NK-92 (cell line): ENCODE results near the gene EFCC1.

Experiments used
- DNase-seq: peaks from one replicate; lab custom pipeline; 2025; ENCODE audit not compliant: unreplicated experiment; lab: John Stamatoyannopoulos, UW

EFCC1 gene

DNA sequence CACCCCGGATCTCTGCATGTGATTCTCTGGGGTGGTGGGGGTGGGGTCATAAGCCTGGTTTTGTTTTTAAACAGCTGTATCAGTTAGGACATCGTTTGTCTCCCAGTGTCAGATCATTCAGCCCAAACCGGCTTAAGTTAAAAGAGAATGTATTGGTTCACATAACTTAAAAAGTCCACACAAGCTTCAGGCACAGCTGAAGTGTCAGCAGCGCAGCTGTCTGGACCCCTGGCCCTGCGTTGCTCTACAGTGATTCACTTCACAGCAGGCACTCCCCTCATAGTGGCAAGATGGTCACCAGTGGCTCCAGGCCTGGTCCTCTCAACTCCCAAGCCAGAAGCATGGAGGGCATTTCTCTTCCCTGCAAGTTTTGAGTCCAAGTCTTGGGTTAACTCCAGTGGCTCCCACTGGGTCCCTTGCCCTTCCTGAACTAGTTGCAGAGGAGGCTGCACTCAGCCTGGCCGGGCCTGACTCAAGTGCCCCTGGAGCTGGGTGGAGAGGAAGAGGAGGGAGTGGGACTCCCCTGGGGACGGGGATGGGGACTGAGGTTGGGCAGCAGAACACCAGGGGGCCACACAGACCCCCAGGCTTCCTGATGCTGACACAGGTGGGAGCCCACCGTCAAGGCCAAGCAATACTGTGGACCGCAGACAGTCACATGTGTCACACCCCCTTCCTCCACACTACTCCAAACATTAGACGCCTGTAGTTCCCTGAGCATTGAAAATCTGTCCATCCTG lies 30.5 kb downstream of the EFCC1 start:
- DNase-seq: no peak

DNA sequence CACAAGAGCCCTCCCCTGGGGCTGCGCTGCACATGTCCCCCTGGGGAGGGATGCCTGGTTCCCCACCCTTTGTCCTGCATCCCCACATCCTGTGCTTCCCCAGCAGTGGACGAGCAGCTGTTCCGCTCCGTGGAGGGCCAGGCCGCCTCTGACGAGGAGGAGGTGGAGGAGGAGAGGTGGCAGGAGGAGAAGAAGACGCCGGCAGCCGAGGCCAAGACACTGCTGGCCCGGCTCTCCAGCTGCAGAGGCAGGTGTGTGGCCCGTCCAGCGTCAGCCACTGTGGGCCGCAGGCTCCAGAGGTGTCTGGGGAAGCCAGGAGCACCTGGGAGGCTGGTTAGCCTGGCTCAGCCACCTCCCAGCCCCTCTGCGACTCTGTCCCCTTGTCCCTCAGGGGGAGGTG lies 31.6 kb downstream of the EFCC1 start:
- DNase-seq: no peak

DNA sequence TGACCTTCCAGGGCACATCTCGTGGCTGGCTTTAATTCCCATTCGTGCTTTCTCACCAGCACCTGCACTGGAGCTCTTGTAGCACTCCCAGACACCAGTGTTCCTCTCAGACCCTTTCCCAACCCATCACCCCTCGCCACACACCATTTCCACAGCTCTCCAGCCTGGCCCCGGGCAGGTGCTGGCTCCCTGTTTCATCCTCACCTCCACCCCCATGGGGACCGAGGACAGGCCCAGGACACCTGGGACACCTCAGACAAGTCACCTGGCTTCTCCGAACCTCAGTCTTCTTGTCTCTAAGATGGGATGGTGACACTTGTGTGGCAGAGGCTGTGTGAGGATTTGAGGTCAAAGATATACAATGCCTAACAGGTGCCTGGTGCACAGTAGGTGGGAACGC lies 32.0 kb downstream of the EFCC1 start:
- no peak for DNase-seq

DNA sequence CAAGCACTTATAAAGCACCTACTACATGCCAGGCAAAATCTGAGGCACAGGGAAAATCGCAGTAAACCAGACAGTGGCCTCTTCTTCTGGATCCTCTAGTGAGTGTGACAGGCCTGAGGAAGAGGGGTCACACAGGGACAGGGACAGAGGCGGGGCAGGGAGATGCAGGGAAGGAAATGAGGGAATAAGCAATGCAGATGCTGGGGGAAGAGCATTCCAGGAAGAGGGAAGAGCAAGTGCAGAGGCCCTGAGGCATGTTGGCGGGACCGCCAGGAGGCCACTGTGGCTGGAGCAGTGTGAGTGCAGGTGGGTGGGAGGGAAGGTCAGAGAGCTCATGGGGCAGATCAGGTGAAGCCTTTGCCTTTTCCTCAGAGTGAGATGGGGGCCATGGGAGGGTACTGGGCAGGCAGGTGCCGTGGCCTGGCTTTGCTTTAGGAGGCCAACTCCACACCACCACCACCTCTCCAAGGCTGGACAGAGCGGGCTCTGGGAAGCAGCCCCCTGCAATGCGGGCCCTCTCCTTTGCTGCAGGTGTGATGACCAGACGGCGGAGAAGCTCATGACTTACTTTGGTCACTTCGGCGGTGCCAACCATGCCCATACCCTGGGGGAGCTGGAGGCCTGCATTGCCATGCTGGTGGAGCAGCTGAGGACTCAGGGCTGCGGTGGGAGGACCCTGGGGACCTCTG lies 32.7 kb downstream of the EFCC1 start:
- no peak for DNase-seq

DNA sequence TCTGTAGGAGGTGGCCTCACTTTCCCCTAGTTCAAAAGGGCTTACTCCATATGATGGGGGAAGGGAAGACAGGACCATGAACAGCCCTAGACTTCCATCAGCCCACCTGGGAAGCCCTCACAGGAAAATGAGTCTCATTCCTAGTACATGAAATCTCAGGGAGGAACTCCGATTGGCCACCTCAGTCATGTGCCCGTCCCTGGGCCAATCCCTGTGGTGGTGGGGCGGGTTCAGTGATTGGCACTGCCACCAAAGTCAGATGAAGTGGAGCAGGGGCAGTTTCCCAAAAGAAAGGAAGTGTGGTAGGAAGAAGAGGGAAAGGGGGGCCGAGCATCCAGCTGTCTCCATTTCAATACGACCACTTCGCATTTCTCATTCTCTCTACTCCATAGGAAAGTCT lies 33.5 kb downstream of the EFCC1 start:
- DNase-seq: no peak

DNA sequence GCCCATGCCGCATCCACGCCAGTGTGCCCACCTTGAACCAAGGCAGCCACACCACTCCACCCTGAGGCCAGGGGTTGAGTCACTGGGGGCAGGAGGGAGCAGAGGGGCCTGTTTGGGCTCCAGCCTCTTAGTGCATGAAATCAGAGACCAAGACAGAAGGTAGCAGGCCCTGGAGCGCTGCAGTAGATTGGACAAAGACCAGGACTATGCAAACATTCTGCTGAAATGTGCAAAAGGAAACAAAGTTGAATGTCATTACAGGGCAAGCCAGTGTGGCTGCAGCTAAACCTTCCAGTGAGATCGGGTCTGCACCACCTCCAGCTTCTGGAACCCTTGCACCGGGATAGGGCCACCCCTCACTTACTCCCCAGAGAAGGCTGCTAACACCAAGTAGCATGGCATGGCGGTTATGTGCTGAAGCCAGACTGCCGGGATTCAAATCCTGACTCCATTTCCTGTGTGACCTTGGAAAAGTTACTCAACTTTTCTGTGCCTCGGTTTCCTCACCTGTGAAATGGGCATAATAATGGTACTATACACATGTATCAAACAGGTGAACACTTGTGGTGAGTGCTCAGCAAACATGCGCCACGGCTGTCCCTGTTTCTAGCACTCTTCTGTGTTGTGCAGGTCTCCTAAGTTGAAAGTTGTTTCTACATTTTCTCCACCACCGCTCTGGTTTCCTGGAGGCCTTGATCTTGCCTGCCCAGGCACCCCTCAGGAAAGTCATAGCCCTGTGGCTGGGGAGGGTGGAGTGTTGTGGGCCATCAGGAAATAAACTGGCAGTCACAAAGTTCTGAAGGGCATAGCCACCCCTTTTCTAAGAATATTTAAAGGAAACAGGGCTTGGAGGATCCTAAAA lies 34.5 kb downstream of the EFCC1 start:
- no peak for DNase-seq

DNA sequence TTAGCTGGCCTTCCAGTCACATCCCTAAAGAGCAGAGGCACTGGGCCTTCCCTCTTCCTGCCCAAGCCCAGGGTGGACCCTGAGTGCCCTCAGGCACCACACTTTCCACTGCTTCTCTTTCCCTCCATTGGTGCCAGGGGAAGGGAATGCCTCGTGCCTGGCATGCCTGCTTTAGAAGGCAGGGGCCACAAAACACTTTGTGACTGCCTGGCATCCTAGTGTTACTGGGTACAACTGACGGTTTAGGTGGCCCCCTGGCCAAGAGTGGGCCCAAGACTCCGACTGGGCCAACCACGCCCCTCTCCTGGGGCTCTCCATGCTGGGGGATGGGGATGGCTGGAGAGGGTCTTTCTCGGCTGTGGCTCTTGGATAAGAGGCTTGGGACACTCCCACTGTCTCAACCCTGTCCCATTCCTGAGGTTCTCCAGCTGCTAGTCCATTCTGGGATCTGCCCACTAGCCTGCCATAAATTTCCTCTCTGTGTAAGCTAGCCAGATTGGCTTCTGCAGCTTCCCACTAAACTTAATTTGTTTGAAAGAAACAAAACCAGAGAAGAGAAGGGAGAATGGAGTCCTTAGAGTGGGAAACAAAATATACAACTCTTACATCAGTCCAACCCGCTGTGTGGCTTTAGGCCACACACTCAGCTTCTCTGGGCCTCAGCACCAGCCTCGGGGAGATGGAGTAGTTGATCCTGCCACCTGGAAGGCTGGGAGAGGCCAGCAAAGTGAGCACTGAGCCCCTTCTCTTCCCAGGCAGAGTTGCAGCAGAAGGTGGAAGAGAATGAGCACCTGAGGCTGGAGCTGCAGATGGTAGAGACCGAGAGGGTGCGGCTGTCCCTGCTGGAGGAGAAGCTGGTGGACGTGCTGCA lies 35.4 kb downstream of the EFCC1 start:
- no peak for DNase-seq

DNA sequence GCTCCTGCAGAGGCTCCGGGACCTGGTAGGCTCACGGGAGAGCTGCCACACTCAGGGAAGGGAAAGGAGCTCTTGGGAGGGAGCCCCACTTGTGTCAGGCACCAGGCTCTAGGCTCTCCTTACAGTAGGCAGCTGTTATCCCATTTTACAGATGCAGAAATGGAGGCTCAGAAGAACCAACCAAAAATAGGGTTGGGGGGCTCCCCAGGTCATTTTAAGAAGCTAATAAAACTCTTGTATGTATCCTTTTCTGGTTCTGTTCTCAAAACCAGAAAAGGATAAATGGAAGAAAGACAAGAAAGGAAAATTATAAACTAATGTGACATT lies 36.0 kb downstream of the EFCC1 start:
- DNase-seq: no peak

DNA sequence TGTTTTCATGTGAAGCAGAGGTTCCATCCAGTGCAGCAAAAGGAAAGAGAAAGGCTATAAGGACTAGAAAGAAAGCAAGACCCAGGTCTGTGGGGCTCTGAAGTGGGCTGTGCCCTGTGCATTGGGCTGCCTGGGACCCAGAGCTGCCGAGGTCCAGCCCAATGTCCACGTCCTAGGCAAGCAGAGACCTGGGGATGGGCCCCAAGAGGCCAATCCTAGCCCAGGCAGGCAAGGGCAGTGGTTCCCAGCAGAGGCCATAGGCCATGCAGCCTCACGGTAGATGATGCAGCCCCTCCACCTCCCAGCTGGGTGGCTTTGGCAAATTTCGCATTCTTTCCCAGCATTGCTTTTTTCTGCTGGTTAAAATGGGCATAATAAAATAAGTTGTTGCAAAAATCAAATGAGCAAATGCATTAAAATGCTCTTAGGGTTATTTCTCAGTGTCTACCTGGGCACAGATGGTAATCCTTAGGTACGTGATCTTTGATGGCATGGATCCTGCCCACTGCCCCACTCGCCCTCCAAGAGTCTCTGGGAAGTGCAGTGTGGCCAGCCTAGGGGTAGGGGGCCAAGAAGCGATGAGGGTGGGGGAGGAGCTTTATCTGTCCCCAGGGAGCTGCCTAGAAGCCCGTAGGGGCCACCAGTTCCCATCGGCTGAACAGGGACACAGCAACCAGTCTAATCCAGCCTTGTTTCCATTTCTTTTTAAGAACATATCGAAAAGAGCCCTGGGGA lies 37.2 kb downstream of the EFCC1 start:
- no peak for DNase-seq

DNA sequence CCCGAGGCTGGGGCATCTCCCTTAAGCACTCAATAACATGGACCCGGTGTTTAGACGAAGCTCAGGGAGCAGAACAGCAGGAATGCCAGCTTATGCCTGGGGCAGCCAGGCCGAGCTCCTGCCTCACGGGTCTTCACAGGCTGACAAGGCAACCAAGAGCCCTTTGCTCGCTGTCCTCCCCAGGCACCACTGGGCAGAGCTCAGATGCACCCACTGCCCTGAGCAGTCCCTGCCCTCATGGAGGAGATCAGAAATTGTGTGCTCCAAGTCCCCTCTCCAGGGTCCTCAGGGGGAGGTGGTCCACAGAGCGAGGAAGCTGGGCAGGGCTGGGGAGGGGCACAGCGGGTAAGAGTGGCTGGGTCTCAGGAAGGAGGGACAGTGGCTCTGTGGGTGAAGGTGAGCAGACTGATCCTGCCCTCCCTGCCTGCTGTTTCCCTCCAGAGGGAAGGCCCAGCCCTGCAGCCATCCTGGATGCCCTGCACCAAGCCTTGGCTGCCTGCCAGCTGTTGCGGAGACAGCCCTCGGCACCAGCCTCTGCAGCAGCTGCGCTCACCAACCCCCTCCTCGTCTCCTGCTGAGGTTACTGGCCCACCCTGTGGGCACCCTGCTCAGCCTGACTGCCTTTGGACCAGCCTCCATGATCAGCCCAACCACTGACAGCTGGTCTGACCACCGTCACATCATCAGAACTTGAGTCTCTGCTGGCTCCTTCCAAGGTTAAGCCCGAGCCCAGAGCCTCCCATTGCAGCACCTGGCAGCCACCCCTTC lies 38.4 kb downstream of the EFCC1 start:
- DNase-seq: no peak

DNA sequence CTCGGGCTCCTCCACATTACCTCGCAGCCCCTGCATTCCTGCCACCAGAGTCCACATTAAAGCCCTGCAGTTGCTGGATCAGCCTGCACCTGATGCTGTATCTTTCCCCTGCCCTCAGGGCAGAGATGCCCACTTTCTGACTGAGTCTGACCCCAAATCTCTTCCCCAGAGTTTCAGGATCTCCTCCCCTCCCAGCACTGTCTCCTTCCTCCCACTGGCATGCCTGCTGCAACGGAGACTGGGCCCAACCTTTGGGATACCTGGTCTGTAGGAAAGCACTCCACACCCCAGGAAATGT lies 38.9 kb downstream of the EFCC1 start:
- DNase-seq: no peak

DNA sequence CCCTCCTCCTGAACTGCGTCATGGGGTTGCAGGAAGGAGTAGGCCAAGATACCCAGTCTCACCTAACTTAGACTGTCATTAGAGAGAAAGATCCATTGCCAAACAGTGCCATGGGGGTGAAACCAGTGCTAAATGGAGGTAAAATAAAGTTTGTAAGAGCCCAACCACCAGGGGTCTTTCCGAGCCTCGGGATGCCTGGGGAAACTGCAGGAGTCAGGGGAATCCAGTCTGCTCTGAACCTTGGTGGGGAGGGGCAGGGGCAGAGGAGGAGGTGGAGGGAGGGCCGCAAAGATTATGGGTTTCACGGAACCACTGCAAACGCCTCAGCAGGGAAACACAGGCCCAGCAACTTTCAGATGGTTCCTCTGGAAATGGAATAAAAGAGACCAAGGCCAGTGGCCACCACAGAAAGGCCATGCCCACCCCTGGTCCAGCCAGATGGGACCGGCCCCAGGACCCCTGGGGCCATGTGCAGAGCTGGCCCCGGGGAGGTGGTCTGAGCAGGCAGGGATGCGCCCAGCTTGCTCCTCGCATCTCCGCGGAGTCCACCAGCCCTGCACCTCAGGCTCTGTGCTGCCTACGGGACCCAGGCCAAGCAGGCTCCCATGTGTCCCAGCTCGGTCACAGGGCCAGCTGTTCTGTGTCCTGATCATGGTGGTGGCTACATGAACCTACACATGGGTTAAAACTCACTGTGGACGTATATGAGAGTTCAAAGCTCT lies 39.6 kb downstream of the EFCC1 start:
- no peak for DNase-seq

DNA sequence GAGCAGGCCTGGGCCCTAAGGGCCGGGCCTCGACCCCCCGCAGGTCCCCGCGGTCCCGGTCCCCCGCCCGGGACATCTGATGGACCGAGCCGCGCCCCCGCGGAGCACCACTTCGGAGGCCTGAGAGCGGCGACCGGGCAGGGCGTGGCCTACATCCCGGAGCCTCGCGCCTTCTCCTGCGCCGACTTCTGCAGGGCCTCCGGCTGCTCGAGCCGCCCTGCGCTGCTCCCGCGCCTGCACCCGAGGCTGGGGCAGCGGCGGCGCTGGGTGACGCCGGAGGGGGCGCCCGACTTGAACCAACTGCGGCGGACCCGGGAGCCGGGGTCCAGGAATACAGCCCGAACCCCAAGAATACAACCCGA lies 44.6 kb downstream of the EFCC1 start:
- no peak for DNase-seq

DNA sequence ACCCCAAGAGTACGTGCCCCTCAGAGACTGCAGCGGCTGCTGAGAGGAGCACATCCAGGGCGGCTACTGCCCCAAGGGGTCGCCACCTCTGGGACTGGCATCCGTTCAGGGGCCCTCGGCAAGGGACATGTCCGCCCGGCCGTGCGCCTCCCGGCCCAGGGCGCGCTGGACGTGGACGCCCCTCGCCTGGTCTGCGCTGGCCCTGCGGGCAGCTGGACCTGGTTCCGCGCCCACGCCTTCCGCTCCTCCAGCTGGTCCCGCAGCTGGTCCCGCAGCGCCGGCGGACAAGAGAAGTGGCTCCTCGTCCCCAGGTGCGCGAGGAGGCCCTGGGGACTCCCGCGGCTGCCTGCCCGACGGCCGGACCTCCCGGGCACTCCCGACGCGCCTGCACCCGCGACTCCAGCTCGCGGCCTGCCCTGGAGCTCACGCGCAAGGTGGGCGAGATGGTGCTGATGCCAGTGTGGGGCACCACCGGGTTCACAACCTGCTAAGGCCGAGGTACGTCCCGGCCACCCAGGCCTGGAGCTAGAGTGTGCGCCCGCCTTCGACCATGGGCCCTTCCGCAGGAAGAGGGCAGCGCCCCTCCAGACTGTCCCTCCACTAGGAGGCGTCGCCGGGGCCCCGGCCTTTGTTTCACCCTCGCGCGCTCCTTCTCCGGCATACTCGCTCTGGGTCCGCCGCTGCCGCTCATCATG lies 45.1 kb downstream of the EFCC1 start:
- no peak for DNase-seq

DNA sequence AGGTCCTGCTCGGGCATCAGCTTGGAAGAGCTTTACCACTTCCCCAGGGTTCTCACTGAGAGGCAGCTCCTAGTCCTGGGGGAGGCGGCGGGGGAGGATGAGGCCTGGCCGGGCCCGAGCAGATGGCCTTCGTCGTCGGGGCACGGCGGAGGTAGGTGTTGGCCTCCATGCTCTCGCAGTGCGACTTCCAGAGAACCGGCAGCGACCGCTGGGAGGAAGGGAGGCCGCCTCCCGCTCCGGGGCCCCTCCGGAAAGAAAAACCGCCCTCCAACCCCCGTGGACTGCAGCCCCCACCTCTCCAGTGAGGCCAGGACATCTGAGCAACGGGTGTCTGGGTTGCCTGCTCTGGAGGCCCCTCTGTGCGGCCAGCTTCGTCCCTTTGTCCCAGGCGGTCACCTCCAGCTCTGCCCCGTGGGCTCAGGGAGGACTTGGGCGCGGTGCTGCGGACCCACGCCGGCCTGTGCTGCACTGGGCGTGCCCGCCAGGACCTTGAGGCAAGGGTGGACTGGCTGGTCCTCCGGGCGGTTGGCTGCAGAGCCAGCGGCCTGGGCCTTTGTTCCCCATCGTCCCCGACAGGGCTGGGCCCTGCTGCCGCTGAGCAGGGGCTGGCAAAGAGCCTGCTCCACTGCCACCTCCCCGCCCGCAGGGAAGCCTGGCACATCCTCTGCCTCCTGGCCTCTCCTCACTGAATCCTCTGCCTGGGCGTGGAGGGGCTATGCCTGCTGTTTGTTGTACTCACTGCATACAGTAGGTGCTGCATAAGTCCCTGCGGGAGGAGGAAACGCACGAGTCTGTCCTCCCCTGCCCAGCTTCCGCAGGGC lies 45.8 kb downstream of the EFCC1 start:
- no peak for DNase-seq

DNA sequence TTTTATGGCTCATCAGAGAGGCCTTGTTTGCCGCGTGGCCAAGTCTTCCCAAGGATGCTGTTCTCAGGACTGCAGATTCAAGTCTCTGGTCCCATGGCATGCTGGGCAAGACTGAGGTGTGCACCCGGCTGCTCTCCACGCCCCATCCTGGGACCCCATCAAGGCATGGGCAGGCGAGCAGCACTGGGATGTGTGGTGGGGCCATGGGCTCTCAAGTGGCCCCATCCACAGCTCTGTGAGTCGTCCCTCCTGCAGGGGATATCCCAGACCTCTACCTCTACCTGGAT lies 46.4 kb downstream of the EFCC1 start:
- DNase-seq: no peak

DNA sequence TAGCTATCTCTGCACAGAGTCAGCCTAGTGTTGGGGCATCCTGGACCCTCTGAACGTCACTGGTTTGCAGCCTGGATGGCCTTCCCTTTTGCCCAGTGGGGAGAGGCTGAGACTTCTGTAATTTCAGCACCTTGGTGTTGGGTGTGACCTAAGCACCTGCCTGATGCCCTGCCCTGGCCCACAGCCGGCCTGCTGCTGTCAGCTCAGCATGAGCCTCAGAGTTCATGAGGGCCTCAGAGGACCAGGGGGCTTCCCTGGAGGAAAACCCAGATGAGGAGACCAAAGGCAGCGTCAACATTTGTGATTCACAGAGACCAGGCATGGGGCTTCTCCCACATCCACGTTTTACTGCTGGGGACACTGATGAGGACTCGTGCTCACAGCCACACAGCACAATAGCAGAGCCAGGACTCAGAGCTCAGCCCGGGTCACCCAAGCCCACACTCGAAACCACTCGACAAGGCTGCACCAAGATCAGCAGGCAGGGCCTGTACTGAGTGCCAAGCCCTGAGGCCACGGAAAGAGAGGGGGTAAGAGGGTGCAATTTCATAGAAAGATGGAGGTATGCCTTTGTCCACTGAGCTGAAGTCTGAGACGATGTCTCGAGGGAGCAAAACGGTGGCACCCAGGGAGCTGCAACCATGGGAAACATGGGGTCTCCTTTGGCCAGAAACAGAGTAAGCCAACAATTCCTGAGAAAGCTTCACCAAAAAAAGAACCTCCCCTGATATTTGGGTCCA lies 49.6 kb downstream of the EFCC1 start:
- no peak for DNase-seq
